ENCODE measurements around the gene B4GALT3.
"Not testable (repeated sequence)": the region's sequence is repeated elsewhere in the genome, so short reads cannot be mapped to it uniquely, and the experiment has no call there.

Gene B4GALT3

GRCh38 chr1:161225178-161225533 lies 47.8 kb upstream of the B4GALT3 start:
- TF ChIP-seq PPARA (CRISPR knock-in tag; IDR thresholded peaks at IDR 0.05; ENCODE audit: borderline replicate concordance) (no peak), RARB (CRISPR knock-in tag; IDR thresholded peaks at IDR 0.05) (0 out of 2 replicates have a peak, but pooled peaks have one; percentile 6), ZFP30 (CRISPR knock-in tag; IDR thresholded peaks at IDR 0.05) (no peak), ZC3H10 (CRISPR knock-in tag; IDR thresholded peaks at IDR 0.05) (no peak)
- peak; percentile 12 for ATAC-seq

- ATAC-seq, result not testable (repeated sequence)
Observed at GRCh38 chr1:161224695-161225087, 47.4 kb upstream of the B4GALT3 start.

GRCh38 chr1:161223805-161224694 lies 46.7 kb upstream of the B4GALT3 start:
- ATAC-seq, result no peak
- TF ChIP-seq CSDC2 (CRISPR knock-in tag; IDR thresholded peaks at IDR 0.05) (no peak), PATZ1 (CRISPR knock-in tag; IDR thresholded peaks at IDR 0.05; ENCODE audit: borderline replicate concordance) (no peak), OSR1 (CRISPR knock-in tag; IDR thresholded peaks at IDR 0.05) (no peak), ISL1 (CRISPR knock-in tag; IDR thresholded peaks at IDR 0.05) (no peak), ZNF70 (CRISPR knock-in tag; IDR thresholded peaks at IDR 0.05) (no peak), ZFP30 (CRISPR knock-in tag; IDR thresholded peaks at IDR 0.05) (no peak), TOX (CRISPR knock-in tag; IDR thresholded peaks at IDR 0.05; ENCODE audit: borderline replicate concordance) (no peak), RARB (CRISPR knock-in tag; IDR thresholded peaks at IDR 0.05) (no peak), POU6F1 (CRISPR knock-in tag; IDR thresholded peaks at IDR 0.05; ENCODE audit: borderline replicate concordance, low read depth) (no peak), ARNTL (CRISPR knock-in tag; IDR thresholded peaks at IDR 0.05; ENCODE audit: borderline replicate concordance, low read depth) (no peak), ZFP3 (CRISPR knock-in tag; IDR thresholded peaks at IDR 0.05) (no peak), CSRNP3 (CRISPR knock-in tag; IDR thresholded peaks at IDR 0.05) (no peak), PPARA (CRISPR knock-in tag; IDR thresholded peaks at IDR 0.05; ENCODE audit: borderline replicate concordance) (no peak)

- no peak for ATAC-seq
- TF ChIP-seq CSRNP3 (CRISPR knock-in tag; IDR thresholded peaks at IDR 0.05) (no peak), OSR1 (CRISPR knock-in tag; IDR thresholded peaks at IDR 0.05) (no peak), CSDC2 (CRISPR knock-in tag; IDR thresholded peaks at IDR 0.05) (no peak), RARB (CRISPR knock-in tag; IDR thresholded peaks at IDR 0.05) (no peak), ZNF8 (CRISPR knock-in tag; IDR thresholded peaks at IDR 0.05) (no peak), TSHZ2 (CRISPR knock-in tag; IDR thresholded peaks at IDR 0.05) (no peak), POU6F1 (CRISPR knock-in tag; IDR thresholded peaks at IDR 0.05; ENCODE audit: borderline replicate concordance, low read depth) (no peak), CREB5 (CRISPR knock-in tag; IDR thresholded peaks at IDR 0.05; ENCODE audit: low read depth) (no peak), ZFP30 (CRISPR knock-in tag; IDR thresholded peaks at IDR 0.05) (no peak), ESRRG (CRISPR knock-in tag; IDR thresholded peaks at IDR 0.05) (no peak)
Observed at GRCh38 chr1:161222175-161223019, 45.1 kb upstream of the B4GALT3 start.

All from SK-N-SH treated with all-trans-retinoic acid at 6 μM for 48 hours (cell line).